ENCODE data around the gene POLG.

Gene POLG

DNA sequence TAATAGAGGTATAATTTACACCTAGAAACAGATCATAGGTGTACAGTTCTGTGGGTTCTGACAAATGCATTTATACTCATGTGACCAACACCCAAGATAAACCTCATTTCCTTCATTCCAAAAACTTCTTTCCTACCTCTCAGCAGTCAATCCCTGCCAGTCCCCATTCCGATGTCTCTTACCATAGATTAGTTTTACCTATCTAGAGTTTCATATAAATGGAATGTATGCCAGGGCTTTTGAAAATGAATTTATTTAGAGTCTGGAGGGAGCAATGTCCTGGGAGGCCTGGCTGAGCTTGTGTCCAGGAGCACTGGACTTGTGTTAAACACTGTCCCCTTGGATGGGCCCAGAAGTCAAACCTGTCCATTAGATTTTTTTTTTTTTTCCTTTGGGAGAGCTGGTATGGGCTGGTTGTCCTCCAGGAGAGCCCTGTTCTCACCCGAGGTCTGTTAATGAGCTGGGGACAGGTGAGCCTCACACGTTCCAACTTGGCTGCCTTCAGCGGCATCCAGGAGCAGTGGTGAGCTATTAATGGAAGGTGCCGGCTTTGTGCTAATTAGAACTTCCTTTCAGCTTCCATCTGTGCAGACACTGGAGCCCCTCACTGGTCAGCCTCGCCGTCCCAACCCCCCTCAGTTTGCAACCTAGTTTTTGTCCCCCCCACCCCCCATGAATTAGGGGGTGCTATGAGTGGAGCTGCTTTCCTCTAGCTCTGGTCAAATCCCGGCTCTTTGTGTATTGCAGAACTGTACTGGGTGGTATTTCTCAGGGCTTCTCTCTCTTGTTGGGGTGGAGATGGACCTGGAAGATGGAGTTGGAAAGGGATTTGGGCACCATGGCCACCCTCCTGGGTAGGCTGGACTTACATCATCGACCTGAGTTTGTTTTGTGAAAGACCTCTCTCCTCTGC is 40.7 kb upstream of the POLG start:
- no peak for DNase-seq (ENCODE audit: extremely low spot score)
- POLR2A ChIA-PET: interaction anchor here (0.6 kb wide), 1 partner anchor 33 kb away, joined by 3 read pairs; no protein-coding TSS in a partner anchor
- CTCF ChIA-PET: interaction anchor here (1.0 to 8.7 kb wide), 3 partner anchors 17 to 53 kb away, joined by 3 to 82 read pairs (median 4); no protein-coding TSS in a partner anchor
- TF ChIP-seq, protein P1, sequence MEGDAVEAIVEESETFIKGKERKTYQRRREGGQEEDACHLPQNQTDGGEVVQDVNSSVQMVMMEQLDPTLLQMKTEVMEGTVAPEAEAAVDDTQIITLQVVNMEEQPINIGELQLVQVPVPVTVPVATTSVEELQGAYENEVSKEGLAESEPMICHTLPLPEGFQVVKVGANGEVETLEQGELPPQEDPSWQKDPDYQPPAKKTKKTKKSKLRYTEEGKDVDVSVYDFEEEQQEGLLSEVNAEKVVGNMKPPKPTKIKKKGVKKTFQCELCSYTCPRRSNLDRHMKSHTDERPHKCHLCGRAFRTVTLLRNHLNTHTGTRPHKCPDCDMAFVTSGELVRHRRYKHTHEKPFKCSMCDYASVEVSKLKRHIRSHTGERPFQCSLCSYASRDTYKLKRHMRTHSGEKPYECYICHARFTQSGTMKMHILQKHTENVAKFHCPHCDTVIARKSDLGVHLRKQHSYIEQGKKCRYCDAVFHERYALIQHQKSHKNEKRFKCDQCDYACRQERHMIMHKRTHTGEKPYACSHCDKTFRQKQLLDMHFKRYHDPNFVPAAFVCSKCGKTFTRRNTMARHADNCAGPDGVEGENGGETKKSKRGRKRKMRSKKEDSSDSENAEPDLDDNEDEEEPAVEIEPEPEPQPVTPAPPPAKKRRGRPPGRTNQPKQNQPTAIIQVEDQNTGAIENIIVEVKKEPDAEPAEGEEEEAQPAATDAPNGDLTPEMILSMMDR (IDR thresholded peaks at IDR 0.05; ENCODE audit: control extremely low read depth, extremely low read depth, low read depth, missing control alignments): no peak

DNA sequence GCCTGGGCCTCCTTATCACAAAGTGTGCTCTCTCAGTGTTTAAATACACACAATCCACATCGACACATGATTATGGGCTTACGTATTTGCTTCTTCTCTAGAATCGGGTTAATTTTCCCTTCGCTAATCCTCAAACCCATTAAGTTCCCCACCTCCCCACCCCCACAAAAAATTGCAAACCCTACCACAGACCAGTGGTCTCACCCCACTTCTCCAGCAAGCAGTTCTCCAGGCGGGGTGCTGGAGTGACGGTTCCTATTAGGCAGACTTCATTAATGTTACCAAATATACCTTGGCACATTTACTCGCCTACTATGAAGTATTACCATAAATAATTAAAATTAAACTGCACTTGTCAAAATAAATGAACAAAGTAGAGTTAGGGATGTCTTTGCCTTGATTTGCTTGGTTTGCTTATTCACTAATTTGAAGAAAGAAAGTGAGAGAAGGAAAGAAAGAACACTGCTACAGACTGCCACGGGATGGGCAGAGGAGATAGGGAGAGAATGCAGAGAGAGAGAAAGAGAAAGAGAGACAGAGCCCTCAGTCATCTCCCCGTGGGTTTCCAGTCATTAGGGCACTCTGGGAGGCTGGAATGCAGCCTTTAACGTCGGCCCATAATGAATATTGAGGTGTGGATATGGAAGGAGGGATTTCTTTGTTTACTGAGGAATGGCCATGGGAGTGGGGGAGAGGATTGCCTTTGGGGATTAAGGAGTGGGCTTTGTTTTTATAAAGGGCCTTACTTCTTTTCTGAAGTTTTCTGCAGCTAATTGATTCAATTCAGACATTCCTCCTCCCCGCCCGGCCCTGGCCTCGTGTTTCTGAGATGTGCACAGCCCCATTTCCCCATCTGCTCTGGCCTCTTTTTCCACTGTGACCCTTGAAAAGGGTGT is 39.7 kb upstream of the POLG start:
- ChIA-PET POLR2A (no interaction called here), CTCF (interaction anchor here (8.7 kb wide), 1 partner anchor 16 kb away, joined by 82 read pairs; no protein-coding TSS in a partner anchor)
- no peak for DNase-seq (ENCODE audit: extremely low spot score)
- TF ChIP-seq, protein P1 (IDR thresholded peaks at IDR 0.05; ENCODE audit: control extremely low read depth, extremely low read depth, low read depth, missing control alignments): no peak

DNA sequence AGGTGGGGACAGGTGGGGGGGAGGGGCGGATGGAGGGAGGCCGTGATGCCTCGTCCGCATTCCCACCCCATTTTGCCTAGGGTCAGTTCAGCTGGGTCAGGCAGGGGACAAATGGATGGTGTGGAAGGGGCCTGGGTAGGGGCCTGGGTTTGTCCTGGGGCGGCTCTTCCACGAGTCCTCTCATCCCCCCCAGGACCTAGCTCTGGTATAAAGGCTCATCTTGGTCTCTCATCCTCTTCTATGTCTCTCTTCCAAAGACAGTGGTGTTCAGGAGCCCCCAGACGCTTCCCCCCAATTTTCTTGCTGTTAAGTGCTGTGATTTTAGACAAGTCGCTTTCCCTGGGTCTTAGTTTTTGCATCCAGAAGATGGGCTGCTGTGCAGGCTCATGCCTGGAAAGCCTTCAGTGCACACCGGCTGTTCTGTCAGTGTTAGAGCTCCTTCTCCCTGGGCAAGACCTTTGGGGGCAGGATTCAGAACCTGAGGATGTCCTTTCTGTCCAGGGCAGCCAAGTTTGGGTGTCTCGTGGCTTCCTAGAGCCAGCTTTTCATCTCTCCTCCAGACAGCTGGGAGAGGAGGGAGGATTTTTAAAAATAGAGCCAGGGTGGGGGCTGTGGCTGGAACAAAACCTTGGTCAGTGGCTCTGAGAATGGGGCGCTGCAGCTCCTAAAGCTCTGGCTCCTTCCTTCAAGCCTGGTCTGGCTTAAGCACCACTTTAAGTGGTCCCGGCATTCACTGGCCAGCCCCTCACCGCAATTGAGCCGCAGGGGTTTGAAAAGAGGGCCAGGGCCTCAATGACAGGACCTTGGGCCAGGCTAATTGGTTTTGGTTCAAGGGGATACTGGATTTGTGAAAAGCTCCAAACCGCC is 37.7 kb upstream of the POLG start:
- TF ChIP-seq, protein P1 (IDR thresholded peaks at IDR 0.05; ENCODE audit: control extremely low read depth, extremely low read depth, low read depth, missing control alignments): no peak
- no peak for DNase-seq (ENCODE audit: extremely low spot score)
- ChIA-PET POLR2A (no interaction called here), CTCF (interaction anchor here (1.0 to 2.1 kb wide), 4 partner anchors 12 to 58 kb away, joined by 3 to 22 read pairs (median 4); no protein-coding TSS in a partner anchor)

DNA sequence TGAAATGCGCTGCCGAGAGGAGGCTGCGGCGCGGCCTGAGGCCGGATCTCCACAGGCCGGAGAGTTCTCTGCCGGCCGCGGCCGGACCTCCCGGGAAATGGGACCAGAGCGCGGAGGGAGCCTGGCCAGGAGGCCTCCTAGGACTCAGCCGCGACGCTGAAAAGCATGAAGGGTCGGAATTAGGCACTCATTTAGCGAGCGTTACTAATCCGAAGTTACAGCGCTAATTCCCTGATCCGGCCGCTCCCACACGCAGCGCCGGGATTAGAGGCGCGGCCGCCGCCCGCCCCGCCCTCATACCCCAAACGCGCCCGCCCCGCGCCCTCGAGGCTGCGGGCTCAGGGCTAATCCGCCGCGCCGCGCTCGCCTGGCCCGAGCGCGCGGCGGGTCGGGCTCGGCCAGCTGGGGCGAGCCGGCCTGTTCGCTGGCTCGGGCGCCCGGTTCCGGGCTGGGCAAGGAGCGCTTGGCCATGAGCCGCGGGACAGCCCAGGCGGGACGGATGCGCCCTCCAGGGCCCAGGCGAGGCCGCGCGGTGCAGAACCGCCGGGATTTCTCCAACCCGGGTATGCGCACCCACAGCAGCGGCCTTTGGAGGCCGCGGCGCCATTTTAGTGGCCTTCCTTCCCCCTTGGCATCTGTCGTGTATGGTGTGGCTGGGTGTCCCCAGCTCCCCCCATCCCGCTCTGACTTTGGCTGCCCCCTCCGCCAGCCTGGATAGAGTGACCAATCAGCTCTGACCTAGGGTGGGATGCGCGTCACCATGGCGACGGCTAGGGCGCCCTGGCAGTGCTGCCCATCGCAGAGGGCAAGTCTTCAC is 36.8 kb upstream of the POLG start:
- TF ChIP-seq, protein P1 (IDR thresholded peaks at IDR 0.05; ENCODE audit: control extremely low read depth, extremely low read depth, low read depth, missing control alignments): no peak
- POLR2A ChIA-PET: no interaction called here
- CTCF ChIA-PET: interaction anchor here (2.1 kb wide), 1 partner anchor 13 kb away, joined by 22 read pairs; no protein-coding TSS in a partner anchor
- DNase-seq (ENCODE audit: extremely low spot score): no peak

DNA sequence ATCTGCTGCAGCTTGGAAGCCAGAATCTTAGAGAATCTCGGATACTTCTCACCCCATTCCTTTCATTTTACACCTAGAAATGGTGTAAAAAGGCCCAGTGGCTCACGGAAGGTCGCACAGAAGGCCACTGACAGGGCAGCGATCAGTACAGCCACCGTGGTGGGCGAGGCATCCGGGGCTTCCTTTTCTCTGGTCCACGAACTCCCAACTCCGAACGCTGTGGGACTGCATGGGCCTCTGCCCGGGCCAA is 36.3 kb upstream of the POLG start:
- POLR2A ChIA-PET: no interaction called here
- TF ChIP-seq, protein P1 (IDR thresholded peaks at IDR 0.05; ENCODE audit: control extremely low read depth, extremely low read depth, low read depth, missing control alignments): no peak
- CTCF ChIA-PET: no interaction called here
- no peak for DNase-seq (ENCODE audit: extremely low spot score)

Measured in GM10248 (cell line).